Stimulated activated naive CD8-positive, alpha-beta T cell treated with anti-CD3 and anti-CD28 coated beads, Interleukin-15, Interleukin-2, amounts not matched to agents 100 U/mL and 50 U/mL, for 24 hours (primary cell): ENCODE measurements around the gene ARRDC1.
"Not testable (repeated sequence)": the region's sequence is repeated elsewhere in the genome, so short reads cannot be mapped to it uniquely, and the experiment has no call there.

Experiments used
- ATAC-seq: fragments of 150-1000 bp; cut with Tn5 transposase; one replicate; pipeline ENCODE4 v1.10.0; 2021
- DNase-seq: peaks from one replicate; pipeline ENCODE4 v3.0.0; 2021

The ARRDC1 gene

GRCh38 chr9:137605121-137606004, at the start of gene ARRDC1:
ARRDC1 (plus strand) TSS chr9:137605686; CDS start chr9:137605718, 32 bp downstream.
- ATAC-seq (peak; percentile 93), DNase-seq (peak; percentile 91)

- ATAC-seq (no peak), DNase-seq (no peak)
Observed at GRCh38 chr9:137556069-137556838, 49.2 kb upstream of the ARRDC1 start.

- DNase-seq (no peak), ATAC-seq (no peak)
Observed at GRCh38 chr9:137558127-137558526, 47.4 kb upstream of the ARRDC1 start.

GRCh38 chr9:137564134-137564533, 41.4 kb upstream of the ARRDC1 start:
- DNase-seq (no peak), ATAC-seq (no peak)

GRCh38 chr9:137564817-137565411, 40.6 kb upstream of the ARRDC1 start:
- no peak for ATAC-seq

GRCh38 chr9:137568445-137568844, 37.0 kb upstream of the ARRDC1 start:
- ATAC-seq, DNase-seq: not testable (repeated sequence)

More at GRCh38 chr9:137564817-137565411, 40.6 kb upstream of the ARRDC1 start:
- DNase-seq: no peak

GRCh38 chr9:137569609-137570203, 35.8 kb upstream of the ARRDC1 start:
- ATAC-seq (no peak), DNase-seq (no peak)

- ATAC-seq (no peak), DNase-seq (no peak)
Observed at GRCh38 chr9:137570566-137570965, 34.9 kb upstream of the ARRDC1 start.

- ATAC-seq: no peak
Observed at GRCh38 chr9:137574192-137574591, 31.3 kb upstream of the ARRDC1 start.

GRCh38 chr9:137575364-137575715, 30.1 kb upstream of the ARRDC1 start:
- DNase-seq: no peak
- no peak for ATAC-seq

More at GRCh38 chr9:137574192-137574591, 31.3 kb upstream of the ARRDC1 start:
- no peak for DNase-seq

GRCh38 chr9:137575716-137576411, 29.6 kb upstream of the ARRDC1 start:
- ATAC-seq: no peak
- DNase-seq: no peak

- ATAC-seq: peak; percentile 99
- DNase-seq: peak; percentile 100
Observed at GRCh38 chr9:137578518-137579258, 26.8 kb upstream of the ARRDC1 start, which contains the start of gene DPH7. DPH7 (minus strand) TSS chr9:137578925; CDS start chr9:137578777, 148 bp downstream.

- DNase-seq: no peak
- ATAC-seq: no peak
Observed at GRCh38 chr9:137579259-137579604, 26.3 kb upstream of the ARRDC1 start.

- no peak for ATAC-seq
- no peak for DNase-seq
Observed at GRCh38 chr9:137580209-137580953, 25.1 kb upstream of the ARRDC1 start.

- no peak for ATAC-seq
- DNase-seq: no peak
Observed at GRCh38 chr9:137580954-137581322, 24.5 kb upstream of the ARRDC1 start.

- ATAC-seq (no peak), DNase-seq (no peak)
Observed at GRCh38 chr9:137581361-137582285, 23.9 kb upstream of the ARRDC1 start.

GRCh38 chr9:137582286-137582860, 23.1 kb upstream of the ARRDC1 start:
- no peak for DNase-seq
- ATAC-seq: no peak

- no peak for ATAC-seq
- no peak for DNase-seq
Observed at GRCh38 chr9:137583347-137583746, 22.1 kb upstream of the ARRDC1 start.

GRCh38 chr9:137583957-137584356, 21.5 kb upstream of the ARRDC1 start:
- no peak for ATAC-seq
- DNase-seq: no peak
